WTC11 (cell line): Measurements from ENCODE around the gene CFAP251. TPM values are rescaled to one million over a fixed set of nuclear protein-coding genes. Genes with fewer than 3 reads are reported as not detected.
A peak's percentile ranks its signal among the peaks of the same experiment; 100 is the strongest.
"Not testable (repeated sequence)": the region's sequence is repeated elsewhere in the genome, so short reads cannot be mapped to it uniquely, and the experiment has no call there.

Experiments
- ATAC-seq: fragments of 200-7000 bp; cut with Tn5 transposase; 2 replicates; pipeline ENCODE4 v1.10.0; 2021; ENCODE audit warnings: mild to moderate bottlenecking, moderate library complexity
- CTCF ChIA-PET: fragments of 300-600 bp; sonication (Branson Sonifier 250); formaldehyde crosslinking; loops from one replicate; lab custom pipeline; 2021; ENCODE audit warnings: antibody characterized with exemption; lab: Charles Lee
- POLR2A ChIA-PET: fragments of 350-600 bp; sonication (Branson Sonifier 250); formaldehyde crosslinking; loops from one replicate; lab custom pipeline; 2021; ENCODE audit warnings: antibody characterized with exemption; lab: Charles Lee
- DNase-seq: peaks from one replicate; pipeline ENCODE4 v3.0.0; 2021; ENCODE audit warnings: low spot score
- H3K27ac Mint-ChIP-seq: 2 replicates; pipeline ENCODE4 v1.8.0; 2021; ENCODE audit warnings: mixed read lengths
- H3K27me3 Mint-ChIP-seq: 2 replicates; pipeline ENCODE4 v1.8.0; 2021; ENCODE audit warnings: low read depth, mild to moderate bottlenecking, moderate library complexity, mixed read lengths
- H3K36me3 Mint-ChIP-seq: 2 replicates; pipeline ENCODE4 v1.8.0; 2021; ENCODE audit warnings: mixed read lengths
- H3K4me1 Mint-ChIP-seq: 2 replicates; pipeline ENCODE4 v1.8.0; 2022; ENCODE audit warnings: mixed read lengths
- H3K4me3 Mint-ChIP-seq: 2 replicates; pipeline ENCODE4 v1.8.0; 2021; ENCODE audit warnings: mild to moderate bottlenecking, moderate library complexity, mixed read lengths
- H3K9me3 Mint-ChIP-seq: 2 replicates; pipeline ENCODE4 v1.8.0; 2021; ENCODE audit warnings: mixed read lengths
- CBFB ChIP-seq: sonication (generic); formaldehyde crosslinking; IDR thresholded peaks from 2 replicates; pipeline ENCODE4 v1.8.1; 2022; ENCODE audit warnings: mild to moderate bottlenecking, low read depth, missing genetic modification reagents
- FOXJ3 ChIP-seq: sonication (generic); formaldehyde crosslinking; IDR thresholded peaks from 2 replicates; pipeline ENCODE4 v1.9.0; 2021; ENCODE audit warnings: missing genetic modification reagents, mild to moderate bottlenecking, borderline replicate concordance
- FOXK1 ChIP-seq: sonication (generic); formaldehyde crosslinking; IDR thresholded peaks from 2 replicates; pipeline ENCODE4 v1.8.0; 2022; ENCODE audit warnings: mild to moderate bottlenecking, moderate library complexity, missing genetic modification reagents
- IRF2 ChIP-seq: sonication (generic); formaldehyde crosslinking; IDR thresholded peaks from 2 replicates; pipeline ENCODE4 v1.8.0; 2022; ENCODE audit warnings: low read depth, missing genetic modification reagents, borderline replicate concordance
- MXD4 ChIP-seq: fragments of 250-450 bp; sonication (Bioruptor Pico); IDR thresholded peaks from 2 replicates; pipeline ENCODE4 v1.8.0; 2021; ENCODE audit warnings: mild to moderate bottlenecking, moderate library complexity, borderline replicate concordance
- NFATC4 ChIP-seq: fragments of 250-450 bp; sonication (Bioruptor Pico); IDR thresholded peaks from 2 replicates; pipeline ENCODE4 v1.9.0; 2021; ENCODE audit warnings: mild to moderate bottlenecking
- NR2C2 ChIP-seq: sonication (generic); formaldehyde crosslinking; IDR thresholded peaks from 2 replicates; pipeline ENCODE4 v1.8.0; 2022; ENCODE audit warnings: mild to moderate bottlenecking, missing genetic modification reagents
- SOX15 ChIP-seq: fragments of 250-450 bp; sonication (Bioruptor Pico); IDR thresholded peaks from 2 replicates; pipeline ENCODE4 v1.9.0; 2021; ENCODE audit warnings: mild to moderate bottlenecking
- SP1 ChIP-seq: sonication (generic); formaldehyde crosslinking; conservative IDR thresholded peaks from 2 replicates; pipeline ENCODE4 v1.8.1; 2022; ENCODE audit warnings: missing genetic modification reagents
- TCF7 ChIP-seq: sonication (generic); formaldehyde crosslinking; IDR thresholded peaks from 2 replicates; pipeline ENCODE4 v1.8.0; 2022; ENCODE audit warnings: mild to moderate bottlenecking, low read depth, missing genetic modification reagents, moderate library complexity
- TP53 ChIP-seq: sonication (generic); formaldehyde crosslinking; IDR thresholded peaks from 2 replicates; pipeline ENCODE4 v1.8.1; 2023; ENCODE audit warnings: mild to moderate bottlenecking, missing genetic modification reagents
- ZBTB21 ChIP-seq: sonication (generic); formaldehyde crosslinking; IDR thresholded peaks from 2 replicates; pipeline ENCODE4 v1.8.1; 2023; ENCODE audit warnings: mild to moderate bottlenecking, missing genetic modification reagents, borderline replicate concordance
- ZNF121 ChIP-seq: sonication (generic); formaldehyde crosslinking; IDR thresholded peaks from 2 replicates; pipeline ENCODE4 v1.8.0; 2023; ENCODE audit warnings: missing genetic modification reagents
- ZNF263 ChIP-seq: sonication (generic); formaldehyde crosslinking; IDR thresholded peaks from 2 replicates; pipeline ENCODE4 v1.8.1; 2022; ENCODE audit warnings: low read depth, mild to moderate bottlenecking, moderate library complexity, missing genetic modification reagents
- ZNF317 ChIP-seq: sonication (generic); formaldehyde crosslinking; IDR thresholded peaks from 2 replicates; pipeline ENCODE4 v1.8.1; 2023; ENCODE audit warnings: low read depth, mild to moderate bottlenecking, moderate library complexity, missing genetic modification reagents, borderline replicate concordance
- total RNA-seq: library from RNA; stranded (reverse); gene quantifications from 3 replicates; pipeline ENCODE4 v1.2.3, GENCODE V29; 2021
- TF ChIP-seq, protein P1 (sequence below): sonication (generic); formaldehyde crosslinking; IDR thresholded peaks from 2 replicates; pipeline ENCODE4 v1.8.1; 2023; ENCODE audit warnings: mild to moderate bottlenecking, missing genetic modification reagents
- TF ChIP-seq, protein P2 (sequence below): fragments of 250-450 bp; sonication (Bioruptor Pico); IDR thresholded peaks from 2 replicates; pipeline ENCODE4 v2.1.2; 2022; ENCODE audit warnings: mild to moderate bottlenecking, moderate library complexity
- TF ChIP-seq, protein P3 (sequence below): sonication (generic); formaldehyde crosslinking; IDR thresholded peaks from 2 replicates; pipeline ENCODE4 v1.8.1; 2023; ENCODE audit warnings: mild to moderate bottlenecking, missing genetic modification reagents, borderline replicate concordance
- TF ChIP-seq, protein P4 (sequence below): sonication (generic); formaldehyde crosslinking; conservative IDR thresholded peaks from 2 replicates; pipeline ENCODE4 v1.8.1; 2023; ENCODE audit warnings: mild to moderate bottlenecking, low read depth, missing genetic modification reagents, moderate library complexity

The CFAP251 gene
- total RNA-seq, 1 experiment from 2014 or later = 3.1 TPM

DNA sequence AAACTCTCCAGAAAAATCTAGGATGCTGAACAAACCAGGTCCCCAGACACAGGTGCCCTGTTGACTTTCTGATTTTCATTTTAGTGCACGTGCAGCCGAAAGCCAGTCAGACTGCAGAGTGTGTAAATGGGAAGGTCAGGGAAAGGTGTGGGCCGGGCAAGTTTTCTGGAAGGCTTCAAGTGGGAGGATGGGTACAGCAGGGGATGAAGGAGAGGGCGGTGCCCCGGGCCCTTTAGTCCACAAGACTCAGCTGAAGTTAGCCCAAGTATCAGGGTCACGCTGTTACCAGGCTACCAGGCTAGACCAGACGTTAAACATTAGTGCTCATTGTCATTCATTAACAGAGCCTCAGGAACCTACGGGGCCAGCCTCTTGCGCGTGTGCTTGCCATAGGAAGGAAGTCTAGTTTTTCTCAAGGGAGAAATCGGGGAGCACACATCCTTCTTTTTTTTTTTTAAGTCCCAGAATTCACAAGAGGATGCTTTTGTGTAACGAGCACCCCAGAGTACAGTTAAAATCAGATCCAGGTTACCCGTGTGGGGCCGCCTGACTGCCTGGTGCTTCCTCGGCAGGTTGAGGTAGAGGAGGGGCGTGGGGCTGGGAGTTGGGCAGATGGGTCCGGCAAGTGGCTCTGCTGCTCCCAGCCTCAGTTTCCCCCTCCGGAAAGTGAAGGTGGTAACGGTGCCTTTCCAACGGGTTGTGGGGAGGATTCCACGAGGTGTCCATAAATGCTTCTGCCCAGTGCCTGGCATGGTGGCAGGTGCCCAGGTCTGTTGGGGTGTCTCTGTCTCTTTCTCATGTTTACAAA, 122.4 kb downstream of the CFAP251 start (continued):
- TF ChIP-seq NR2C2 (no peak), MXD4 (CRISPR knock-in tag) (no peak), TP53 (no peak)
- TF ChIP-seq, all 79 proteins: peak for 0

DNA sequence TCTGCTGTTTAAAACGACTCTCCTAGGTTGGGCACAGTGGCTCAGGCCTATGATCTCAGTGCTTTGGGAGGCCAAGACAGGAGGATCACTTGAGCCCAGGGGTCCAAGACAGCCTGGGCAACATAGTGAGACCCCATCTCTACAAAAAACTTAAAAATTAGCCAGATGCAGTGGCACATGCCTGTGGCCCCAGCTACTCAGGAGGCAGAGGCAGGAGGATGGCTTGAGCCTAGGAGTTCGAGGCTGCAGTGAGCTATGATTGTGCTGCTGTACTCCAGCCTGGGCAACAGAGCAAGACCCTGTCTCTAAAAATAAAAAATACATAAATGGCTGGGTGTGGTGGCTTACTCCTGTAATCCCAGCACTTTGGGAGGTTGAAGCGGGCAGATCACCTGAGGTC, 123.1 kb downstream of the CFAP251 start:
- H3K9me3 Mint-ChIP-seq, POLR2A ChIA-PET, ATAC-seq: not testable (repeated sequence)
- peak; percentile 97 for TF ChIP-seq ZNF121 (CRISPR knock-in tag)
- TF ChIP-seq, all 79 proteins: peak for 1; not testable (repeated sequence) for 78
- H3K27me3 Mint-ChIP-seq, H3K4me1 Mint-ChIP-seq, DNase-seq, H3K4me3 Mint-ChIP-seq, H3K27ac Mint-ChIP-seq, CTCF ChIA-PET: not testable (repeated sequence)
- H3K36me3 Mint-ChIP-seq = peaks cover 52% of the 10 kb centered on the region

DNA sequence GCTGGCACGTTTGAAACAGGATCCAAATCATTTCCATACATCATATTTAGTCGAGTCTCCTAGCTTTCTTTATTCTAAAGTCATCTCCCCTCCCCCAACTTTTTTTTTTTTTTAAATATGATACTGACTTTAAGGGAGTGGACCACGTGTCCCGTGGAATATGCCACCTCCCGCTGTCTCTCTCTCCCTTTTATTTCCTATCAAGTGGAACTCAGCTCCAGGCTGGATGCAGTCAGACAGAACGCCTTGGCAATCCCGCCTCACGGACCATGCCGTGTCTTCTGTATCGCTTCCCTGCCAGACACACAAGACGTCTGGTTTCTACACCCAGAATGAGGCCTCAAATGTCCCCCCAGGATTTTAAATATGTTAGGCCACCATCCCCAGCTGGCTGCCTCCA, 124.5 kb downstream of the CFAP251 start:
- peaks cover 49% of the 10 kb centered on the region for H3K36me3 Mint-ChIP-seq
- CTCF ChIA-PET = no interaction called here
- no peak for DNase-seq
- no peak for ATAC-seq
- peak overlapping the region; percentile 33; the same call in 1 of the 2 replicates for H3K27ac Mint-ChIP-seq
- H3K27me3 Mint-ChIP-seq = no peaks in the 10 kb centered on the region
- POLR2A ChIA-PET = no interaction called here
- TF ChIP-seq CBFB (CRISPR knock-in tag) (no peak), SOX15 (no peak), FOXJ3 (CRISPR knock-in tag) (no peak), ZNF317 (no peak)
- TF ChIP-seq, protein P1, sequence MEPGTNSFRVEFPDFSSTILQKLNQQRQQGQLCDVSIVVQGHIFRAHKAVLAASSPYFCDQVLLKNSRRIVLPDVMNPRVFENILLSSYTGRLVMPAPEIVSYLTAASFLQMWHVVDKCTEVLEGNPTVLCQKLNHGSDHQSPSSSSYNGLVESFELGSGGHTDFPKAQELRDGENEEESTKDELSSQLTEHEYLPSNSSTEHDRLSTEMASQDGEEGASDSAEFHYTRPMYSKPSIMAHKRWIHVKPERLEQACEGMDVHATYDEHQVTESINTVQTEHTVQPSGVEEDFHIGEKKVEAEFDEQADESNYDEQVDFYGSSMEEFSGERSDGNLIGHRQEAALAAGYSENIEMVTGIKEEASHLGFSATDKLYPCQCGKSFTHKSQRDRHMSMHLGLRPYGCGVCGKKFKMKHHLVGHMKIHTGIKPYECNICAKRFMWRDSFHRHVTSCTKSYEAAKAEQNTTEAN (CRISPR knock-in tag) = no peak
- TF ChIP-seq, protein P2, sequence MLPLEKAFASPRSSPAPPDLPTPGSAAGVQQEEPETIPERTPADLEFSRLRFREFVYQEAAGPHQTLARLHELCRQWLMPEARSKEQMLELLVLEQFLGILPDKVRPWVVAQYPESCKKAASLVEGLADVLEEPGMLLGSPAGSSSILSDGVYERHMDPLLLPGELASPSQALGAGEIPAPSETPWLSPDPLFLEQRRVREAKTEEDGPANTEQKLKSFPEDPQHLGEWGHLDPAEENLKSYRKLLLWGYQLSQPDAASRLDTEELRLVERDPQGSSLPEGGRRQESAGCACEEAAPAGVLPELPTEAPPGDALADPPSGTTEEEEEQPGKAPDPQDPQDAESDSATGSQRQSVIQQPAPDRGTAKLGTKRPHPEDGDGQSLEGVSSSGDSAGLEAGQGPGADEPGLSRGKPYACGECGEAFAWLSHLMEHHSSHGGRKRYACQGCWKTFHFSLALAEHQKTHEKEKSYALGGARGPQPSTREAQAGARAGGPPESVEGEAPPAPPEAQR (CRISPR knock-in tag) = no peak
- no peak overlapping the region for H3K4me3 Mint-ChIP-seq
- H3K4me1 Mint-ChIP-seq = no peaks in the 10 kb centered on the region
- 0 out of 2 replicates have a peak, but pooled peaks cover 3% of the 10 kb centered on the region for H3K9me3 Mint-ChIP-seq

GRCh38 chr12:122043476-122043875, 125.1 kb downstream of the CFAP251 start:
- ATAC-seq (no peak), DNase-seq (no peak)
- no peaks in the 10 kb centered on the region for H3K4me1 Mint-ChIP-seq
- CTCF ChIA-PET = no interaction called here
- H3K36me3 Mint-ChIP-seq = peaks cover 48% of the 10 kb centered on the region
- no peak overlapping the region for H3K27ac Mint-ChIP-seq
- 0 out of 2 replicates have a peak, but pooled peaks cover 3% of the 10 kb centered on the region for H3K9me3 Mint-ChIP-seq
- POLR2A ChIA-PET = no interaction called here
- no peak overlapping the region for H3K4me3 Mint-ChIP-seq
- H3K27me3 Mint-ChIP-seq = no peaks in the 10 kb centered on the region
- TF ChIP-seq ZBTB21 (CRISPR knock-in tag) (no peak), SP1 (no peak), NFATC4 (CRISPR knock-in tag) (no peak), IRF2 (no peak), FOXJ3 (CRISPR knock-in tag) (no peak), ZNF263 (CRISPR knock-in tag) (no peak), FOXK1 (no peak), TCF7 (CRISPR knock-in tag) (no peak), MXD4 (CRISPR knock-in tag) (no peak), SOX15 (no peak)
- TF ChIP-seq, protein P1 (CRISPR knock-in tag) = no peak
- TF ChIP-seq, protein P3, sequence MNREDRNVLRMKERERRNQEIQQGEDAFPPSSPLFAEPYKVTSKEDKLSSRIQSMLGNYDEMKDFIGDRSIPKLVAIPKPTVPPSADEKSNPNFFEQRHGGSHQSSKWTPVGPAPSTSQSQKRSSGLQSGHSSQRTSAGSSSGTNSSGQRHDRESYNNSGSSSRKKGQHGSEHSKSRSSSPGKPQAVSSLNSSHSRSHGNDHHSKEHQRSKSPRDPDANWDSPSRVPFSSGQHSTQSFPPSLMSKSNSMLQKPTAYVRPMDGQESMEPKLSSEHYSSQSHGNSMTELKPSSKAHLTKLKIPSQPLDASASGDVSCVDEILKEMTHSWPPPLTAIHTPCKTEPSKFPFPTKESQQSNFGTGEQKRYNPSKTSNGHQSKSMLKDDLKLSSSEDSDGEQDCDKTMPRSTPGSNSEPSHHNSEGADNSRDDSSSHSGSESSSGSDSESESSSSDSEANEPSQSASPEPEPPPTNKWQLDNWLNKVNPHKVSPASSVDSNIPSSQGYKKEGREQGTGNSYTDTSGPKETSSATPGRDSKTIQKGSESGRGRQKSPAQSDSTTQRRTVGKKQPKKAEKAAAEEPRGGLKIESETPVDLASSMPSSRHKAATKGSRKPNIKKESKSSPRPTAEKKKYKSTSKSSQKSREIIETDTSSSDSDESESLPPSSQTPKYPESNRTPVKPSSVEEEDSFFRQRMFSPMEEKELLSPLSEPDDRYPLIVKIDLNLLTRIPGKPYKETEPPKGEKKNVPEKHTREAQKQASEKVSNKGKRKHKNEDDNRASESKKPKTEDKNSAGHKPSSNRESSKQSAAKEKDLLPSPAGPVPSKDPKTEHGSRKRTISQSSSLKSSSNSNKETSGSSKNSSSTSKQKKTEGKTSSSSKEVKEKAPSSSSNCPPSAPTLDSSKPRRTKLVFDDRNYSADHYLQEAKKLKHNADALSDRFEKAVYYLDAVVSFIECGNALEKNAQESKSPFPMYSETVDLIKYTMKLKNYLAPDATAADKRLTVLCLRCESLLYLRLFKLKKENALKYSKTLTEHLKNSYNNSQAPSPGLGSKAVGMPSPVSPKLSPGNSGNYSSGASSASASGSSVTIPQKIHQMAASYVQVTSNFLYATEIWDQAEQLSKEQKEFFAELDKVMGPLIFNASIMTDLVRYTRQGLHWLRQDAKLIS (CRISPR knock-in tag) = no peak
- TF ChIP-seq, protein P4, sequence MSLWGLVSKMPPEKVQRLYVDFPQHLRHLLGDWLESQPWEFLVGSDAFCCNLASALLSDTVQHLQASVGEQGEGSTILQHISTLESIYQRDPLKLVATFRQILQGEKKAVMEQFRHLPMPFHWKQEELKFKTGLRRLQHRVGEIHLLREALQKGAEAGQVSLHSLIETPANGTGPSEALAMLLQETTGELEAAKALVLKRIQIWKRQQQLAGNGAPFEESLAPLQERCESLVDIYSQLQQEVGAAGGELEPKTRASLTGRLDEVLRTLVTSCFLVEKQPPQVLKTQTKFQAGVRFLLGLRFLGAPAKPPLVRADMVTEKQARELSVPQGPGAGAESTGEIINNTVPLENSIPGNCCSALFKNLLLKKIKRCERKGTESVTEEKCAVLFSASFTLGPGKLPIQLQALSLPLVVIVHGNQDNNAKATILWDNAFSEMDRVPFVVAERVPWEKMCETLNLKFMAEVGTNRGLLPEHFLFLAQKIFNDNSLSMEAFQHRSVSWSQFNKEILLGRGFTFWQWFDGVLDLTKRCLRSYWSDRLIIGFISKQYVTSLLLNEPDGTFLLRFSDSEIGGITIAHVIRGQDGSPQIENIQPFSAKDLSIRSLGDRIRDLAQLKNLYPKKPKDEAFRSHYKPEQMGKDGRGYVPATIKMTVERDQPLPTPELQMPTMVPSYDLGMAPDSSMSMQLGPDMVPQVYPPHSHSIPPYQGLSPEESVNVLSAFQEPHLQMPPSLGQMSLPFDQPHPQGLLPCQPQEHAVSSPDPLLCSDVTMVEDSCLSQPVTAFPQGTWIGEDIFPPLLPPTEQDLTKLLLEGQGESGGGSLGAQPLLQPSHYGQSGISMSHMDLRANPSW (CRISPR knock-in tag) = no peak
